Activated CD4-positive, alpha-beta T cell treated with anti-CD3 and anti-CD28 coated beads, Interleukin-2, amount 50 U/mL, for 4 hours (primary cell): ENCODE measurements around the gene CAMK1D.

Experiments
- DNase-seq, 2 experiments: peaks; one replicate each; pipeline ENCODE4 v3.0.0-alpha.2; 2020

The CAMK1D gene

GRCh38 chr10:12566161-12567115 lies 217.1 kb downstream of the CAMK1D start:
- DNase-seq = no peak

- DNase-seq = no peak
Measured at GRCh38 chr10:12568391-12569009, 219.2 kb downstream of the CAMK1D start.

DNA sequence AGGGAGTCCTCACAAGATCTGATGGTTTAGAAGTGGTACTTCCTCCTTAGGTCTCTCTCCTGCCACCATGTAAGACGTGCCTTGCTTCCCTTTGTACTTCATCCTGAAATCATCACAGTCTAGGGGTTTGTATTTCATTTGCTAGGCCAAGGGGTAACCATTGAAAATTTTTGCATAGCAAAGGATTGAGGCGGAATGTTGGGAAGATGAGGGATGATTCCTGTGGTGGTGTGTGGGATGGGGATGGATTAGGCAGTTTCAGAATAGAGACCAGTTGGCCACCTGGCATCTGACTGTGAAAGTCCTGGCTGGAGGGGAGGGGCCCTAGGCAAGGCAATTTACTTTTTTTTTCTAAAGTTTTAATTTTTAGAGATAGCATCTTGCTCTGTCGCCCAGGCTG lies 222.9 kb downstream of the CAMK1D start:
- no peak for DNase-seq

DNA sequence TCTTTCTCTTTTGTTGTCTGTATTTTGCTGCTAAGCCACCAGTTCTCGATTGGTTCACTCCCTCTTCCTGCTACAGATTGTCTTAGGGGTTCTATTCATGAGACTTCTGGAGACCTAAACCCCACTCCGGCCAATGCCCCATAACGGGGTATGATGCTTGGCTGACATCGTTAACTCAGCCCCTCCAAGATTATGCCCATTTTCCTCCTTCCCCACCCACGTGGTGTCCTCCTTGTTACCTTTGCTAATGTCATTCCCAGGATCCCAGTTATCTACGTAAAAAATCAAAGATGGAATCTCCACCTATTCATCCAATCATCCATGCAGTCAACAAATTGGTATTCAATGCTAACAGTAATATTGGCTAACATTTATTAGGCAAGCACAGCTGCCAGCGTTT lies 228.3 kb downstream of the CAMK1D start:
- no peak for DNase-seq

- DNase-seq = no peak
Measured at GRCh38 chr10:12579954-12580858, 230.9 kb downstream of the CAMK1D start.

GRCh38 chr10:12583891-12584595 lies 234.7 kb downstream of the CAMK1D start:
- no peak for DNase-seq

DNA sequence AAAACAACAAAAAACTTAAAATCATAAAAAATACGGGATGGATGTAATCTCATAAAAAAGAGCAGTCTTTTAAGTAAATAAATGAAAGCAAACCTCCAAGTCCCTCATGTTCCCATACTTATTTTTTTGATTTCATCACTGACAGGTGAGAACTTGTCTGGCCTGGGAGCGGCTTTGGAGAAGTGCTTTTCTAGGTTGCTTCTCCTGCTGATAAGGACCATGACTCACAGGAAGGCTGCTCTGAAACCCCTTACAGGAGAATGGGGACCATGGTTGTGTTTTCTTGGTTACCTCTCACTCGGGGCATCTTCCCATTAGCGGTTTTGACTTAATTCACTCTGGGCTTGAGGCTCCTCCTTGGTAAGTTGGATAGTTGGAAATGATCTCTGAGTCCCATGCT lies 237.4 kb downstream of the CAMK1D start:
- DNase-seq = no peak

GRCh38 chr10:12587451-12587888 lies 238.1 kb downstream of the CAMK1D start:
- DNase-seq = no peak

DNA sequence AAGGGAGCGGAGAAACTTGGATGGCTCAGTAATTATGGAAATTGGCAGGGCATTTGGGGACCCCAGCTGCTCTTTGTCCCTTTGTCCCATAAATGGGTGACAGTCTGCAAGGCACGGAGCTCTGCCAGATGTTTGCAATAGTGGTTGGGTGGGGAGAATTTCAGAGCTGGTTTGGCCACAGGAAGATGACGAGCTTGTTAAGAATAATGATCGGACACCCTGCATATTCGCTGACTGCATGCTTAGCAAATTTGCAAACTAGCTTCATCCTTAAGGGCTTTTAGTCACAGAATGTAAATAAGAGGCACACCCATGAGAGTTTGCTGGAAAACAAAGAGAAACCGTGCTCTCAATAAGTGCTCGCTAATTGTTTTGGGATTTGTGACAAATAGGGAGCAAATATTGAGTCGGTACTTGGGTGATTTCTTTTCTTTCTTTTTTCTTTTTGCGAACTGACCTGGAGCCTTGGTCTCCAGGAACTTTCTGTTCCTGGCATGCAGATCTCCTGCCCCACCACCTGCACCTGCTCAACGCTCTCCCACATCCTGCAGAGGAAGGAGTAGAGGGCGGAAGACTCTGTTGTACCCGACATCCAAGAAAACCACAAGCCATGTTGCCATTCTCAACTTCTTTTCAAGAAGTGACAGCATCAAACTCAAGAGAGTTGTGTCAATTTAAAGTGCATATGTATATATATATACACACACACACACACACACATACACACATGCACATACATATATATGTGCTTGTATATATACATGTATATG lies 238.9 kb downstream of the CAMK1D start:
- no peak for DNase-seq

DNA sequence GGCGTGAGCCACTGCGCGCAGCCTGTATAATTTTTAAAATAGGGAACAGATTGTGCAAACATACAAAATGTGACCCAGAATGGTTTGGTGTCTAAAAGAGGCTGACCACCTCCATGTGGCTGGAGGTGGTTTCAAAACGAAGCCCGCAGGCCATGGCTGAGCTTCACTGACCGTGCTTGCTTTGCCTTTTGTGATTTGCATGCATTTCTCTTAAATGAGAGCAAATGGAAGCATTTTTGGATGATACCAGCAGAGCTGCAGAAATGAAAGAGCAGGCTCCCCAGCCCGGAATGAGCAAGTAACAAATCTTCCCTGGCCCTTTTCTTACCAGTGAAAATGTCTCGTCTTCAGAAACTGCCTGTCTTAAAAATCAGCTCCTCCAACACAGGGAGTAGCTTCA lies 239.9 kb downstream of the CAMK1D start:
- DNase-seq = no peak

GRCh38 chr10:12589791-12590190 lies 240.4 kb downstream of the CAMK1D start:
- DNase-seq = no peak

GRCh38 chr10:12590675-12591659 lies 241.6 kb downstream of the CAMK1D start:
- DNase-seq = no peak

DNA sequence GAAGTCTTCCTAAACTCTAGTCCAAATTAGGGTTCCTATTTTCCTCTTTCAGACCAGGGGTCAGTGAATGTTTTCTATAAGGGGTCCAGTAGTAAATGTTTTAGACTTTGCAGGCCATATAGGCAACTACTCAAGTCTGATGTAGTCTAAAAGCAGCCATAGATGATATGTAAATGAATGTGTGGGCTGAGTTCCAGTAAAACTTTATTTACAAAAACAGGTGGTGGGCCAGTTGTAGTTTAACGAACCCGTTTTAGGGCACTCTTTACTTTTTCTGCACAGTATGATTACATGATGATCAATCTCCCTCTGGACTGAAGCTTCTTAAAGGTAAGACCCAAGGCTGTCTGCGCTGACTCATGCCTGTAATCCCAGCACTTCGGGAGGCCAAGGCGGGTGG lies 243.6 kb downstream of the CAMK1D start:
- no peak for DNase-seq

GRCh38 chr10:12594448-12594944 lies 245.1 kb downstream of the CAMK1D start:
- no peak for DNase-seq

DNA sequence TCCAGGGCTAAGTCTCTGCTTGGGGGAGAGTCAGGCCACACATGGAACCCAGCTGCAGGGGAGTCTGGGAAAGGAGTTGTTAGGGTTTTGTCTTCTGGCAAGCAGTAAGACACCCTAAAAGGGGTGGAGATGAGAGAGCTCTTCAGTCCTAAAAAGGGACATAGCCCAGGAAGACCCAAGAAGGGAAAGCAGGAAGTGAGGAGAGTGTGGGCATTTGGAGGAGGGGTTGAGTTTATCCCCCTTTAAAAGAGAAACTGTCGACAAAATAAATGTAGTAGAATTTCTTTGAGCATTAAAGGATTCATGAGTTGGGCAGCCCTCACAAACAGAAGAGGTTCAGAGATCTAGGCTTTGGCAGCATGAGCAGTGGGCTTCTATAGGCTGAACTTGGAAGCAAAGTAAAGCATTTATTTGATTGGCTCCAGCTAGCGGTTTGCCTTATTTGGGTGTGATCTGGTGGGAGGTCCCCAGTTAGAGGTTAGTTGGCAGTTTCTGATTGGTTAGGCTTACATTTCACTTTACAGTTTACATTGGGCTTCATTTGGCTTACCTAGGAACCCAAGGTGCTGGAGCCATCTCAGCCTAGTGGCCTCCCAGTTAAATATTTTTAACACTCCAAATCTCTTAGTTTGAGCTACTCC lies 246.7 kb downstream of the CAMK1D start:
- DNase-seq = no peak

- DNase-seq = no peak
Measured at GRCh38 chr10:12597176-12597575, 247.8 kb downstream of the CAMK1D start.

DNA sequence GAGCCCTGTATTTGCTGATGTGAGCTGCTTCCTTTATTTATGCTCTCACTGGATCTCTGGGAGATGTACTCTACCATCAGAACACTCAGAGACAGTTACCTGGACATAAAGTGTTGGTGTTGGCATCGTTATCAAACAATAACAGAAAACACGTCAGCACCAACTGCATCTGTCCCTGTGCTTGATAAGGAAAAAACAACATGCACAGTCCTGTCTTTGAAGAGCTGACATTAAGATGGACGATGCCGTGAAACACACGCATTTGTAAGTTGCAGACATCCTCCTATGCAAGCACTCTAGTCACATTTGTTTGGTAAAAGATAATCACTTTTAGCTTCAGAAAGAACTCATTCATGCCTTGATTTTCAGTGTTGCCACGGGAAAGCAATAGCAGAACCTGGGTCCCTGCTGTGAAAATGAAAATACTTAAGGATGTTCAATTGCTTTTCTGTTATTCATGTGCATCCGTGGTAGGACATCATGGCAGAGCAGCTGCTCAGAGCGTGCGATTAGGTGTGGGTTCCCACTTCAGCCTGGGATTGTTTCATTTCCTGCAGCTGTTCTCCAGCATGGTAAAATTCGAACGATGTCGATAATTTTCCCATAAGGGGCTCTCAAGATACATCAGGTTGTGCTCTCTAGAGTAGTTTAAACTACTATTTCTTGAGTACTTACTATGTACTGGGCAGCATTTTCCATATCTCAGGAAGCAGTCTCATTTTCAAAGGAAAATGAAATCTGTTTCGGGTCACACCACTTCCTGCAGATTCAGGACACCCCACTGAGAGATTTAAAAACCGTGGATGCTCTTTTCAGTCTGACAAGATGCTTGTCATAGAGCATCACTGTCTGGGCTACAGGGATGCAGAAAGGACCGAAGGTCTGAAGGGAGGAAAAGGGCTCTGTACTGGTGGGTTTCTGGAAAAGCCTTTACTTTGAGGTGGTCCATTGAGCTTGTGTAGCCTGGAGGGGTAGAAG lies 248.7 kb downstream of the CAMK1D start:
- DNase-seq = no peak

GRCh38 chr10:12600652-12601051 lies 251.3 kb downstream of the CAMK1D start:
- no peak for DNase-seq
